ENCODE data around the gene DMXL1.

DNA sequence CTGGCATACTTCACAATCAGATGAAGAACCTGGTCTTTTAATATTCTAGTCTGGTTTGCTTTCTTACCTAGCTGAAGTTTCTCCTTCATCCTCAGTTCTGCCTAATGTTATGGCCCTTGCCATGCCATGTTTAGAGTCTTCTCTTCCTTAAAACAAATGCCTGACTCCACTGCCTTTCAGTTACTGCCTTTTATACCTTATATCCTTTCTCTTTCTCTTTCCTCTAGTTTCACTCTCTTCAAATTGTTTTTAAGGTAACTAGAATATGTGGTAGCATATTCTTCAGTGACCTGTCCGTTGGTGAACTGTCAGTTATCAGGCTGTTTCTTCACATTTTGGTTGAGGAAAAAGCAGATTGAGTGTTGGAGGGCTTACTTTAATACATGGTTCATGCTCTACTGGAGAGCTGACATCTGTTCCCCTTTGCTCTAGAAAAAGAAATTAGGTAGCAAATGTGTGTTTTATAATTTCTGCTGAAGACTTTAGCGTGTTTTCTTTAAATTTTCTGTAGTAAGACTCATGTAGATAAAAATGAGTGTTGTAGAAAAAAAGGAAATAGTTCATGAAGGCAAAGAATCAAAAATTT is 103.8 kb downstream of the DMXL1 start:
- no peak for TF ChIP-seq POLR2A (IDR thresholded peaks at IDR 0.05)
- TF ChIP-seq, protein P1, sequence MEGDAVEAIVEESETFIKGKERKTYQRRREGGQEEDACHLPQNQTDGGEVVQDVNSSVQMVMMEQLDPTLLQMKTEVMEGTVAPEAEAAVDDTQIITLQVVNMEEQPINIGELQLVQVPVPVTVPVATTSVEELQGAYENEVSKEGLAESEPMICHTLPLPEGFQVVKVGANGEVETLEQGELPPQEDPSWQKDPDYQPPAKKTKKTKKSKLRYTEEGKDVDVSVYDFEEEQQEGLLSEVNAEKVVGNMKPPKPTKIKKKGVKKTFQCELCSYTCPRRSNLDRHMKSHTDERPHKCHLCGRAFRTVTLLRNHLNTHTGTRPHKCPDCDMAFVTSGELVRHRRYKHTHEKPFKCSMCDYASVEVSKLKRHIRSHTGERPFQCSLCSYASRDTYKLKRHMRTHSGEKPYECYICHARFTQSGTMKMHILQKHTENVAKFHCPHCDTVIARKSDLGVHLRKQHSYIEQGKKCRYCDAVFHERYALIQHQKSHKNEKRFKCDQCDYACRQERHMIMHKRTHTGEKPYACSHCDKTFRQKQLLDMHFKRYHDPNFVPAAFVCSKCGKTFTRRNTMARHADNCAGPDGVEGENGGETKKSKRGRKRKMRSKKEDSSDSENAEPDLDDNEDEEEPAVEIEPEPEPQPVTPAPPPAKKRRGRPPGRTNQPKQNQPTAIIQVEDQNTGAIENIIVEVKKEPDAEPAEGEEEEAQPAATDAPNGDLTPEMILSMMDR (IDR thresholded peaks at IDR 0.05): no peak
